Measurements from ENCODE around the gene PTPRN2. TPM values are rescaled to one million over a fixed set of nuclear protein-coding genes. Genes with fewer than 3 reads are reported as not detected.

The PTPRN2 gene
- total and polyA plus RNA-seq, 2 of the 13 experiments (the other 11 are each of a cell fraction or from before 2014, with no cell fraction given): 2.5 to 24.2 TPM

GRCh38 chr7:158263964-158264748 lies 323.5 kb downstream of the PTPRN2 start (continued):
- TF ChIP-seq ARID5B (CRISPR knock-in tag; IDR thresholded peaks at IDR 0.05) (peak; percentile 47), FOXP4 (CRISPR knock-in tag; IDR thresholded peaks at IDR 0.05) (0 out of 2 replicates have a peak, but pooled peaks have one; percentile 9), MAFF (IDR thresholded peaks at IDR 0.05; ENCODE audit: low read depth, low read length) (no peak), DPF2 (CRISPR knock-in tag; IDR thresholded peaks at IDR 0.05; ENCODE audit: borderline replicate concordance, low read depth) (peak; percentile 52; the same call in 1 of the 2 replicates), POLR2AphosphoS5 (IDR thresholded peaks at IDR 0.05; ENCODE audit: low read depth, low read length) (peak; percentile 54), ZNF672 (CRISPR knock-in tag; IDR thresholded peaks at IDR 0.05) (no peak), ZNF597 (CRISPR knock-in tag; IDR thresholded peaks at IDR 0.05) (no peak), ZFP1 (CRISPR knock-in tag; IDR thresholded peaks at IDR 0.05) (no peak), ZNF160 (CRISPR knock-in tag; IDR thresholded peaks at IDR 0.05) (0 out of 2 replicates have a peak, but pooled peaks have one; percentile 36), MYC (CRISPR knock-in tag; IDR thresholded peaks at IDR 0.05; ENCODE audit: borderline replicate concordance) (peak; percentile 93), ZNF558 (CRISPR knock-in tag; IDR thresholded peaks at IDR 0.05; ENCODE audit: borderline replicate concordance) (0 out of 2 replicates have a peak, but pooled peaks have one; percentile 8), ZNF670 (CRISPR knock-in tag; IDR thresholded peaks at IDR 0.05; ENCODE audit: borderline replicate concordance) (peak; percentile 92), HDAC2 (CRISPR knock-in tag; IDR thresholded peaks at IDR 0.05) (peak; percentile 56), PAWR (CRISPR knock-in tag; IDR thresholded peaks at IDR 0.05; ENCODE audit: borderline replicate concordance) (no peak), ZNF343 (CRISPR knock-in tag; IDR thresholded peaks at IDR 0.05) (peak; percentile 63; the same call in 1 of the 2 replicates), PITX1 (CRISPR knock-in tag; IDR thresholded peaks at IDR 0.05) (no peak; the same call in 1 of the 2 replicates), ZNF703 (CRISPR knock-in tag; IDR thresholded peaks at IDR 0.05; ENCODE audit: borderline replicate concordance) (no peak), ZNF362 (CRISPR knock-in tag; IDR thresholded peaks at IDR 0.05; ENCODE audit: borderline replicate concordance) (no peak), ZFP36 (IDR thresholded peaks at IDR 0.05; ENCODE audit: borderline replicate concordance, low read depth, low read length, partially characterized antibody) (no peak), SP2 (CRISPR knock-in tag; IDR thresholded peaks at IDR 0.05) (no peak), ZNF878 (CRISPR knock-in tag; IDR thresholded peaks at IDR 0.05) (0 out of 2 replicates have a peak, but pooled peaks have one; percentile 44), ZNF180 (CRISPR knock-in tag; IDR thresholded peaks at IDR 0.05; ENCODE audit: borderline replicate concordance, low read depth) (no peak)
